AG09309 (cell line): ENCODE results near the gene TLR5.

Experiments
- DNase-seq: peaks from one replicate; pipeline ENCODE4 v3.0.0-alpha.2; 2010; ENCODE audit warnings: low read depth
- H3K4me3 ChIP-seq: 2 replicates; pipeline ENCODE4 v1.5.1; 2011; ENCODE audit warnings: mild to moderate bottlenecking, low read depth, low read length, moderate library complexity; ENCODE audit not compliant: control insufficient read depth
- CTCF ChIP-seq: IDR thresholded peaks from 2 replicates; pipeline ENCODE4 v1.5.1; 2011; ENCODE audit warnings: mild to moderate bottlenecking, low read depth, low read length, inconsistent platforms; ENCODE audit not compliant: insufficient read depth, control insufficient read depth; ENCODE audit errors: missing control alignments

TLR5 gene

GRCh38 chr1:223077247-223077833 lies 65.7 kb downstream of the TLR5 start:
- DNase-seq: no peak
- H3K4me3 ChIP-seq: no peak overlapping the region
- no peak for TF ChIP-seq CTCF

- DNase-seq: no peak
Measured at GRCh38 chr1:223076362-223076761, 66.7 kb downstream of the TLR5 start.

GRCh38 chr1:223075834-223076233 lies 67.2 kb downstream of the TLR5 start:
- H3K4me3 ChIP-seq: no peak overlapping the region
- no peak for DNase-seq
- TF ChIP-seq CTCF: no peak

More at GRCh38 chr1:223076362-223076761, 66.7 kb downstream of the TLR5 start:
- TF ChIP-seq CTCF: no peak
- H3K4me3 ChIP-seq: no peak overlapping the region

GRCh38 chr1:223074445-223075300 lies 68.4 kb downstream of the TLR5 start:
- DNase-seq: no peak
- H3K4me3 ChIP-seq: no peak overlapping the region
- no peak for TF ChIP-seq CTCF

GRCh38 chr1:223068900-223069665 lies 74.0 kb downstream of the TLR5 start:
- no peak for TF ChIP-seq CTCF
- DNase-seq: no peak
- no peak overlapping the region for H3K4me3 ChIP-seq

- no peak for TF ChIP-seq CTCF
- no peak for DNase-seq
Measured at GRCh38 chr1:223067914-223068313, 75.1 kb downstream of the TLR5 start.

More at GRCh38 chr1:223067914-223068313, 75.1 kb downstream of the TLR5 start:
- H3K4me3 ChIP-seq: no peak overlapping the region
